B cell (primary cell): ENCODE measurements around the gene BRINP3. TPM values are rescaled to one million over a fixed set of nuclear protein-coding genes. Genes with fewer than 3 reads are reported as not detected.

Experiments used
- ATAC-seq: fragments of 200-7000 bp; cut with Tn5 transposase; one replicate; pipeline ENCODE4 v1.10.0; 2021; ENCODE audit warnings: low read depth, mild to moderate bottlenecking, moderate number of reproducible peaks, moderate library complexity
- CTCF ChIA-PET: fragments of 350-600 bp; sonication (Branson Sonifier 250); formaldehyde crosslinking; loops from one replicate; lab custom pipeline; 2021; ENCODE audit warnings: antibody characterized with exemption, inconsistent platforms; lab: Charles Lee
- POLR2A ChIA-PET: fragments of 350-600 bp; sonication (Branson Sonifier 250); formaldehyde crosslinking; loops from one replicate; lab custom pipeline; 2021; ENCODE audit warnings: antibody characterized with exemption; lab: Charles Lee
- DNase-seq: peaks from one replicate; pipeline ENCODE4 v3.0.0; 2013
- H2AFZ ChIP-seq: 2 replicates; pipeline ENCODE4 v1.6.1; 2012; ENCODE audit warnings: mild to moderate bottlenecking, low read depth, low read length; ENCODE audit not compliant: insufficient read depth, poor library complexity, severe bottlenecking
- H3K27ac ChIP-seq, 2 donors: 1 replicate in 1 of 2; 2 replicates in 1 of 2; pipeline ENCODE4 v1.5.1; 2012 to 2013; ENCODE audit warnings: low read length in 2 of 2, mild to moderate bottlenecking in 2 of 2, moderate library complexity in 1 of 2
- H3K27me3 ChIP-seq, 4 experiments: fragments of 200-600 bp in 1 of 4; sonication (generic) in 1 of 4; replicated peaks in 1 of 4; 1 replicate in 2 of 4; 2 replicates in 2 of 4; pipeline versions ENCODE4 v1.6.1 to v1.7.0; 2013 to 2016; ENCODE audit warnings: low read length in 3 of 4, mild to moderate bottlenecking in 2 of 4, mixed read lengths in 1 of 4, moderate library complexity in 1 of 4; ENCODE audit not compliant: insufficient read depth in 4 of 4, control insufficient read depth in 3 of 4; ENCODE audit errors: control extremely low read depth in 1 of 4
- H3K36me3 ChIP-seq, 2 experiments: replicated peaks in 1 of 2; 1 replicate in 1 of 2; 2 replicates in 1 of 2; pipeline versions ENCODE4 v1.6.1 to v1.7.1; 2013; ENCODE audit warnings: low read length in 1 of 2; ENCODE audit not compliant: insufficient read depth in 2 of 2, control insufficient read depth in 1 of 2; ENCODE audit errors: control extremely low read depth in 1 of 2, extremely low read depth in 1 of 2
- H3K4me1 ChIP-seq, 2 donors: fragments of 200-600 bp in 1 of 2; sonication (generic) in 1 of 2; 1 replicate in 1 of 2; 2 replicates in 1 of 2; pipeline versions ENCODE4 v1.5.1 to v1.6.1; 2013 to 2017; ENCODE audit warnings: low read length in 2 of 2; ENCODE audit not compliant: control insufficient read depth in 2 of 2, insufficient read depth in 2 of 2
- H3K4me2 ChIP-seq: replicated peaks from 2 replicates; pipeline ENCODE3; 2012; ENCODE audit warnings: mild to moderate bottlenecking, low read depth, low read length; ENCODE audit not compliant: poor library complexity, severe bottlenecking
- H3K4me3 ChIP-seq, 5 experiments: fragments of 200-600 bp in 1 of 5; sonication (generic) in 1 of 5; 1 replicate in 3 of 5; 2 replicates in 2 of 5; pipeline versions ENCODE4 v1.5.1 to v1.7.0; 2011 to 2016; ENCODE audit warnings: low read length in 4 of 5, mild to moderate bottlenecking in 4 of 5, low read depth in 2 of 5, control low read depth in 1 of 5, moderate library complexity in 1 of 5; ENCODE audit not compliant: insufficient read depth in 1 of 5; ENCODE audit errors: control extremely low read depth in 1 of 5, extremely low read depth in 1 of 5
- H3K79me2 ChIP-seq: fragments of 200-600 bp; sonication (generic); one replicate; pipeline ENCODE4 v1.6.0; 2016; ENCODE audit warnings: low read length; ENCODE audit not compliant: control insufficient read depth, insufficient read depth
- H3K9ac ChIP-seq: fragments of 200-600 bp; sonication (generic); 2 replicates; pipeline ENCODE4 v1.6.1; 2017; ENCODE audit warnings: mild to moderate bottlenecking, low read length, moderate library complexity
- H3K9me3 ChIP-seq, 3 donors: one replicate each; pipeline versions ENCODE4 v1.6.1 to v1.7.1; 2013; ENCODE audit warnings: low read length in 2 of 3; ENCODE audit not compliant: control insufficient read depth in 2 of 3, insufficient read depth in 1 of 3; ENCODE audit errors: control extremely low read depth in 1 of 3
- H4K20me1 ChIP-seq: 2 replicates; pipeline ENCODE4 v1.6.0; 2012; ENCODE audit warnings: mild to moderate bottlenecking, low read length; ENCODE audit not compliant: insufficient read depth, control insufficient read depth, poor library complexity, severe bottlenecking
- H3K27ac Mint-ChIP-seq: one replicate; pipeline ENCODE4 v1.8.0; 2021; ENCODE audit warnings: mixed read lengths
- H3K27me3 Mint-ChIP-seq: one replicate; pipeline ENCODE4 v1.8.0; 2021; ENCODE audit warnings: mixed read lengths
- H3K4me1 Mint-ChIP-seq: one replicate; pipeline ENCODE4 v1.8.0; 2021; ENCODE audit warnings: mixed read lengths
- H3K4me3 Mint-ChIP-seq: one replicate; pipeline ENCODE4 v1.8.0; 2021; ENCODE audit warnings: mixed read lengths
- H3K9me3 Mint-ChIP-seq: one replicate; pipeline ENCODE4 v1.8.0; 2022; ENCODE audit warnings: mixed read lengths; ENCODE audit not compliant: insufficient read depth
- EZH2 ChIP-seq: IDR thresholded peaks from 2 replicates; pipeline ENCODE4 v1.6.1; 2012; ENCODE audit warnings: borderline replicate concordance, low read depth, mild to moderate bottlenecking, moderate library complexity, low read length; ENCODE audit not compliant: insufficient read depth, poor library complexity, severe bottlenecking
- WGBS: methylation state at CpG from one replicate; pipeline ENCODE4 v1.1.5; 2013; ENCODE audit warnings: missing lambda C conversion rate; ENCODE audit not compliant: insufficient coverage; 5-methylcytosine and 5-hydroxymethylcytosine counted together
- intact Hi-C: fragments of 100-400 bp; cut with micrococcal nuclease; formaldehyde crosslinking; loops from one replicate; pipeline ENCODE4 v1.10.0; 2022
- polyA plus RNA-seq: library from polyadenylated mRNA; depleted of rRNA; stranded (reverse); fragments of >200 nt; gene quantifications from 2 replicates; pipeline ENCODE4 v1.2.3, GENCODE V29; 2012
- total RNA-seq, 2 donors: library from RNA; stranded (reverse); fragments of 120-200 nt in 1 of 2; gene quantifications; 1 replicate in 1 of 2; 2 replicates in 1 of 2; pipeline versions ENCODE4 v1.2.3 to v1.2.4, GENCODE V29; 2013 to 2022
- TF ChIP-seq, protein P1 (sequence below): fragments of 200-600 bp; IDR thresholded peaks from one replicate; pipeline ENCODE4 v1.8.0; 2022; ENCODE audit warnings: antibody characterized with exemption, mild to moderate bottlenecking

Gene BRINP3
- total and polyA plus RNA-seq, 2 donors (not counting 1 experiment from before 2014, with no cell fraction given): not detected

DNA sequence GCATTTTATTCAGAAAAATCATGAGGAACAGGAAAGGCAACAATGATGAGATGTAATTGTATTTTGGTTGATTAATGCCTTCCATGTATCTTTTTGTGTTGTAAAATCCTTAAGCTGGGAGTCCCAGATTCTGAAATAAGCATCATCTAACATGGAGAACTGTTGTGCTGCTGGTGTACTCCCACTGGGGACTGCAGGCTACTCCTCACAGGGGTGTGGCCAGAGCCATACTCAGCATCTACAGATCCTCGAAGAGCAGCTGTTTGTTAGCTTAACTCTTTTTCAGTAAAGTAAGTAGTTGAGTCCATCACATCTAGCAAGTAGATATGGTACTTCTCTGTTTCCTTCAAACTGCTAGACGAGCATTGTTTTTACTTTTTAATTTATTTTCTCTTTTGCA is 358.0 kb downstream of the BRINP3 start:
- Histone ChIP-seq H3K27me3 (no peaks in the 10 kb centered on the region), H3K4me3 (no peak overlapping the region), H3K27ac (no peak overlapping the region), H3K36me3 (no peaks in the 10 kb centered on the region), H3K79me2 (no peaks in the 10 kb centered on the region), H3K9me3 (no peaks in the 10 kb centered on the region), H3K4me1 (no peaks in the 10 kb centered on the region), H4K20me1 (no peaks in the 10 kb centered on the region), H3K9ac (no peak overlapping the region), H2AFZ (no peak overlapping the region), H3K4me2 (no peak overlapping the region)
- Mint-ChIP-seq H3K9me3 (no peaks in the 10 kb centered on the region), H3K27me3 (no peaks in the 10 kb centered on the region), H3K4me3 (no peak overlapping the region), H3K4me1 (no peaks in the 10 kb centered on the region), H3K27ac (no peak overlapping the region)
- CTCF ChIA-PET: no interaction called here
- ATAC-seq (no peak), DNase-seq (no peak)
- intact Hi-C loops: no loop called here
- TF ChIP-seq, protein P1, sequence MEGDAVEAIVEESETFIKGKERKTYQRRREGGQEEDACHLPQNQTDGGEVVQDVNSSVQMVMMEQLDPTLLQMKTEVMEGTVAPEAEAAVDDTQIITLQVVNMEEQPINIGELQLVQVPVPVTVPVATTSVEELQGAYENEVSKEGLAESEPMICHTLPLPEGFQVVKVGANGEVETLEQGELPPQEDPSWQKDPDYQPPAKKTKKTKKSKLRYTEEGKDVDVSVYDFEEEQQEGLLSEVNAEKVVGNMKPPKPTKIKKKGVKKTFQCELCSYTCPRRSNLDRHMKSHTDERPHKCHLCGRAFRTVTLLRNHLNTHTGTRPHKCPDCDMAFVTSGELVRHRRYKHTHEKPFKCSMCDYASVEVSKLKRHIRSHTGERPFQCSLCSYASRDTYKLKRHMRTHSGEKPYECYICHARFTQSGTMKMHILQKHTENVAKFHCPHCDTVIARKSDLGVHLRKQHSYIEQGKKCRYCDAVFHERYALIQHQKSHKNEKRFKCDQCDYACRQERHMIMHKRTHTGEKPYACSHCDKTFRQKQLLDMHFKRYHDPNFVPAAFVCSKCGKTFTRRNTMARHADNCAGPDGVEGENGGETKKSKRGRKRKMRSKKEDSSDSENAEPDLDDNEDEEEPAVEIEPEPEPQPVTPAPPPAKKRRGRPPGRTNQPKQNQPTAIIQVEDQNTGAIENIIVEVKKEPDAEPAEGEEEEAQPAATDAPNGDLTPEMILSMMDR: no peak
- TF ChIP-seq EZH2: no peak
- WGBS: no CpG with 5 or more reads among the region's 2 CpGs
- POLR2A ChIA-PET: no interaction called here

DNA sequence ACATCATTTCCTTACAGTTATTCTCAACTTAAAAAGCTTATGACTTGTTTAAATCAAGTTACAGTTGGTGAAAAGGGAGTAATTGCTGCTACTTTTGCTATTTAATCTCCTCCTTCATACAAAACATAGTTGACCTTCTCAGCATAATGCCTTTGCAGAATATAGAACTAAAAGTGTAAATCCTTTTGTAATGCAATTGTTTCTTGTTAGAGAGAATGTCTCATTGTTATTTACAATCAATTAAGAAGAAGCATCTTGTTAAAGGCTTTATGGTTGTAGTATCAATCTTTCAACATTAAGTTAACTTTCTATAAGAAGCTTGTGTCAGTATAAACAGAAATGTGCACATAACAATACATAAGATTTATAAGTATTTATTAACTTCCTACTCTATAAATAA is 360.7 kb downstream of the BRINP3 start:
- H3K79me2 ChIP-seq: no peaks in the 10 kb centered on the region
- intact Hi-C loops: no loop called here
- H3K9ac ChIP-seq: no peak overlapping the region
- Mint-ChIP-seq H3K27me3 (no peaks in the 10 kb centered on the region), H3K27ac (no peak overlapping the region), H3K9me3 (no peaks in the 10 kb centered on the region), H3K4me1 (no peaks in the 10 kb centered on the region), H3K4me3 (no peak overlapping the region)
- H4K20me1 ChIP-seq: no peaks in the 10 kb centered on the region
- no peak overlapping the region for H3K27ac ChIP-seq
- no peaks in the 10 kb centered on the region for H3K4me1 ChIP-seq
- no peak for ATAC-seq
- no peak for TF ChIP-seq EZH2
- TF ChIP-seq, protein P1: no peak
- DNase-seq: no peak
- H3K9me3 ChIP-seq: no peaks in the 10 kb centered on the region
- H3K4me2 ChIP-seq: no peak overlapping the region
- no peak overlapping the region for H2AFZ ChIP-seq
- H3K4me3 ChIP-seq: no peak overlapping the region
- POLR2A ChIA-PET: no interaction called here
- no peaks in the 10 kb centered on the region for H3K27me3 ChIP-seq
- no peaks in the 10 kb centered on the region for H3K36me3 ChIP-seq
- CTCF ChIA-PET: no interaction called here
